ENCODE data around the gene ZEB1.

DNA sequence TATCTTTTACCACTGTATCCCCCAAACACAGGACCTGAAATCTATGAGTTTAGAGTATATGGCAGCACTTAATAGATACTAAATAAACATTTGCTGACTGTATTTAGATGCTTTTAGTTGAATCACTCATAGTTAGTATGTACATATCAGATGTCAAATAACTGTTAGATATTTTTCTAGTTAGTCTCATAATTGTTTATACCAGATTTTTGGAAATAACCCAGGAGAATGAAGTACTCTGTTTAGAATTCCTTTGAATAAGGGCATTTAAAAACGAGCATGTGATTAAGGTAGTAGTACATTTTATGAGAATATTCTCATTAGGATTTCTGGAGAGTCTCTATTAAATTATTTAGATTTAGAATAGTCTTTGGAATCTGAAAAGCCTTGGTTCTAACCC, 22.3 kb upstream of the ZEB1 start:
- TF ChIP-seq, protein P1, sequence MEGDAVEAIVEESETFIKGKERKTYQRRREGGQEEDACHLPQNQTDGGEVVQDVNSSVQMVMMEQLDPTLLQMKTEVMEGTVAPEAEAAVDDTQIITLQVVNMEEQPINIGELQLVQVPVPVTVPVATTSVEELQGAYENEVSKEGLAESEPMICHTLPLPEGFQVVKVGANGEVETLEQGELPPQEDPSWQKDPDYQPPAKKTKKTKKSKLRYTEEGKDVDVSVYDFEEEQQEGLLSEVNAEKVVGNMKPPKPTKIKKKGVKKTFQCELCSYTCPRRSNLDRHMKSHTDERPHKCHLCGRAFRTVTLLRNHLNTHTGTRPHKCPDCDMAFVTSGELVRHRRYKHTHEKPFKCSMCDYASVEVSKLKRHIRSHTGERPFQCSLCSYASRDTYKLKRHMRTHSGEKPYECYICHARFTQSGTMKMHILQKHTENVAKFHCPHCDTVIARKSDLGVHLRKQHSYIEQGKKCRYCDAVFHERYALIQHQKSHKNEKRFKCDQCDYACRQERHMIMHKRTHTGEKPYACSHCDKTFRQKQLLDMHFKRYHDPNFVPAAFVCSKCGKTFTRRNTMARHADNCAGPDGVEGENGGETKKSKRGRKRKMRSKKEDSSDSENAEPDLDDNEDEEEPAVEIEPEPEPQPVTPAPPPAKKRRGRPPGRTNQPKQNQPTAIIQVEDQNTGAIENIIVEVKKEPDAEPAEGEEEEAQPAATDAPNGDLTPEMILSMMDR (IDR thresholded peaks at IDR 0.05): no peak
- TF ChIP-seq POLR2AphosphoS5 (IDR thresholded peaks at IDR 0.05) (no peak), EP300 (IDR thresholded peaks at IDR 0.05) (no peak)

Measured in esophagus muscularis mucosa (tissue), 4 donors.